ENCODE measurements around the gene PCP4. TPM values are rescaled to one million over a fixed set of nuclear protein-coding genes. Genes with fewer than 3 reads are reported as not detected.

The PCP4 gene
- total and polyA plus RNA-seq, 2 donors from 2014 or later = 26.9 to 69.4 TPM

GRCh38 chr21:39869141-39869818, 2.0 kb downstream of the PCP4 start:
- TF ChIP-seq CTCF (IDR thresholded peaks at IDR 0.05; ENCODE audit: borderline replicate concordance, extremely low read depth, insufficient read depth) = no peak
- intact Hi-C loops (cut with DNase I) = no loop called here

GRCh38 chr21:39873687-39874086, 6.4 kb downstream of the PCP4 start:
- H3K9me3 ChIP-seq (ENCODE audit: control insufficient read depth in 2 of 3, insufficient read depth in 1 of 3, low read length in 3 of 3) = no peaks in the 10 kb centered on the region
- H3K4me3 ChIP-seq (ENCODE audit: low read length in 3 of 3) = no peak overlapping the region
- TF ChIP-seq CTCF (IDR thresholded peaks at IDR 0.05; ENCODE audit: borderline replicate concordance, extremely low read depth, insufficient read depth) = no peak
- no peak for FAIRE-seq
- H3K27me3 ChIP-seq (ENCODE audit: control insufficient read depth, insufficient read depth, low read length) = no peaks in the 10 kb centered on the region
- intact Hi-C loops (cut with DNase I) = no loop called here
- H3K4me1 ChIP-seq (ENCODE audit: control insufficient read depth in 2 of 3, insufficient read depth in 2 of 3, low read depth in 1 of 3, low read length in 3 of 3) = peaks cover 0 to 8% (median 0%) of the 10 kb centered on the region in 3 donors
- no peaks in the 10 kb centered on the region for H3K36me3 ChIP-seq (ENCODE audit: control insufficient read depth in 2 of 3, insufficient read depth in 3 of 3, low read length in 3 of 3)
- H3K27ac ChIP-seq (ENCODE audit: low read depth in 2 of 2, low read length in 2 of 2) = no peak overlapping the region
- no peak for DNase-seq
- H3K9ac ChIP-seq (ENCODE audit: low read length in 3 of 3) = no peak overlapping the region

More at GRCh38 chr21:39869141-39869818, 2.0 kb downstream of the PCP4 start:
- Histone ChIP-seq H3K4me1 (ENCODE audit: control insufficient read depth in 2 of 3, insufficient read depth in 2 of 3, low read depth in 1 of 3, low read length in 3 of 3) (peaks cover 0 to 8% (median 2%) of the 10 kb centered on the region in 3 donors), H3K4me3 (ENCODE audit: low read length in 3 of 3) (peak overlapping the region in 2 of 3 donors; percentile 12 to 20), H3K27ac (ENCODE audit: low read depth in 2 of 2, low read length in 2 of 2) (peak overlapping the region; percentile 47), H3K36me3 (ENCODE audit: control insufficient read depth in 2 of 3, insufficient read depth in 3 of 3, low read length in 3 of 3) (no peaks in the 10 kb centered on the region), H3K9me3 (ENCODE audit: control insufficient read depth in 2 of 3, insufficient read depth in 1 of 3, low read length in 3 of 3) (no peaks in the 10 kb centered on the region), H3K9ac (ENCODE audit: low read length in 3 of 3) (peak overlapping the region in 1 of 3 donors; percentile 16), H3K27me3 (ENCODE audit: control insufficient read depth, insufficient read depth, low read length) (no peaks in the 10 kb centered on the region)
- FAIRE-seq (no peak), DNase-seq (peak in 4 of 5 donors; percentile 16 to 88 (median 52))

GRCh38 chr21:39874206-39874605, 7.0 kb downstream of the PCP4 start:
- no peaks in the 10 kb centered on the region for H3K36me3 ChIP-seq (ENCODE audit: control insufficient read depth in 2 of 3, insufficient read depth in 3 of 3, low read length in 3 of 3)
- FAIRE-seq (no peak), DNase-seq (no peak)
- H3K4me1 ChIP-seq (ENCODE audit: control insufficient read depth in 2 of 3, insufficient read depth in 2 of 3, low read depth in 1 of 3, low read length in 3 of 3) = peaks cover 0 to 8% (median 0%) of the 10 kb centered on the region in 3 donors
- H3K4me3 ChIP-seq (ENCODE audit: low read length in 3 of 3) = no peak overlapping the region
- H3K27me3 ChIP-seq (ENCODE audit: control insufficient read depth, insufficient read depth, low read length) = no peaks in the 10 kb centered on the region
- no peaks in the 10 kb centered on the region for H3K9me3 ChIP-seq (ENCODE audit: control insufficient read depth in 2 of 3, insufficient read depth in 1 of 3, low read length in 3 of 3)
- intact Hi-C loops (cut with DNase I) = no loop called here
- H3K9ac ChIP-seq (ENCODE audit: low read length in 3 of 3) = no peak overlapping the region
- H3K27ac ChIP-seq (ENCODE audit: low read depth in 2 of 2, low read length in 2 of 2) = no peak overlapping the region
- TF ChIP-seq CTCF (IDR thresholded peaks at IDR 0.05; ENCODE audit: borderline replicate concordance, extremely low read depth, insufficient read depth) = no peak

Measured in kidney (tissue), 14 donors.